HG03565 (cell line): ENCODE data around the gene CCNL1.
"Not testable (repeated sequence)": the region's sequence is repeated elsewhere in the genome, so short reads cannot be mapped to it uniquely, and the experiment has no call there.

Experiments
- ATAC-seq: cut with Tn5 transposase; IDR thresholded peaks from one replicate; pipeline ENCODE4 v1.9.1; 2021; ENCODE audit warnings: mild to moderate bottlenecking, moderate library complexity; ENCODE audit not compliant: unreplicated experiment

The CCNL1 gene

GRCh38 chr3:157172746-157173145 lies 12.8 kb upstream of the CCNL1 start:
- no peak for ATAC-seq

- ATAC-seq = no peak
Observed at GRCh38 chr3:157170861-157171260, 10.9 kb upstream of the CCNL1 start.

GRCh38 chr3:157167371-157168042 lies 7.6 kb upstream of the CCNL1 start:
- no peak for ATAC-seq

- ATAC-seq = peak; percentile 67
Observed at GRCh38 chr3:157166561-157166960, 6.6 kb upstream of the CCNL1 start.

- ATAC-seq = no peak
Observed at GRCh38 chr3:157166115-157166514, 6.2 kb upstream of the CCNL1 start.

GRCh38 chr3:157163217-157163953 lies 3.4 kb upstream of the CCNL1 start:
- no peak for ATAC-seq

GRCh38 chr3:157162620-157163019 lies 2.7 kb upstream of the CCNL1 start:
- not testable (repeated sequence) for ATAC-seq

GRCh38 chr3:157160658-157161424 lies 894 bp upstream of the CCNL1 start:
- ATAC-seq = peak; percentile 30

GRCh38 chr3:157159037-157159761 lies 748 bp downstream of the CCNL1 start:
- ATAC-seq = peak; percentile 23

GRCh38 chr3:157157836-157158235 lies 2.1 kb downstream of the CCNL1 start:
- ATAC-seq = no peak

GRCh38 chr3:157156837-157157635 lies 2.9 kb downstream of the CCNL1 start:
- ATAC-seq = no peak

GRCh38 chr3:157155591-157155990 lies 4.4 kb downstream of the CCNL1 start:
- ATAC-seq = no peak

- ATAC-seq = no peak
Observed at GRCh38 chr3:157154563-157155330, 5.2 kb downstream of the CCNL1 start.

GRCh38 chr3:157152930-157153329 lies 7.0 kb downstream of the CCNL1 start:
- ATAC-seq = no peak

GRCh38 chr3:157152438-157152837 lies 7.5 kb downstream of the CCNL1 start:
- no peak for ATAC-seq

- ATAC-seq = no peak
Observed at GRCh38 chr3:157151627-157152026, 8.3 kb downstream of the CCNL1 start.

- no peak for ATAC-seq
Observed at GRCh38 chr3:157151151-157151550, 8.8 kb downstream of the CCNL1 start.

- no peak for ATAC-seq
Observed at GRCh38 chr3:157149136-157149696, 10.7 kb downstream of the CCNL1 start.

- ATAC-seq = no peak
Observed at GRCh38 chr3:157148196-157148889, 11.6 kb downstream of the CCNL1 start.
